Hepatocyte (in vitro differentiated cells): ENCODE data around the gene SETX. TPM values are rescaled to one million over a fixed set of nuclear protein-coding genes. Genes with fewer than 3 reads are reported as not detected.

Experiments used
- DNase-seq: peaks from one replicate; pipeline ENCODE4 v3.0.0-alpha.2; 2016; ENCODE audit warnings: low spot score
- H2AFZ ChIP-seq: fragments of 200-600 bp; sonication (generic); 2 replicates; pipeline ENCODE4 v1.6.0; 2016; ENCODE audit warnings: antibody characterized with exemption, mild to moderate bottlenecking
- H3K27ac ChIP-seq: fragments of 200-600 bp; sonication (generic); 2 replicates; pipeline ENCODE4 v1.5.1; 2016; ENCODE audit warnings: mild to moderate bottlenecking
- H3K27me3 ChIP-seq: fragments of 200-600 bp; sonication (generic); 2 replicates; pipeline ENCODE4 v1.6.1; 2016
- H3K36me3 ChIP-seq: fragments of 200-600 bp; sonication (generic); replicated peaks from 2 replicates; pipeline ENCODE4 v1.5.1; 2016; ENCODE audit warnings: low read depth; ENCODE audit not compliant: insufficient read depth
- H3K4me1 ChIP-seq: fragments of 200-600 bp; sonication (generic); 2 replicates; pipeline ENCODE4 v1.5.1; 2016; ENCODE audit warnings: mild to moderate bottlenecking, moderate library complexity; ENCODE audit not compliant: insufficient read depth
- H3K4me2 ChIP-seq: fragments of 200-600 bp; sonication (generic); 2 replicates; pipeline ENCODE4 v1.6.0; 2016
- H3K4me3 ChIP-seq: fragments of 200-600 bp; sonication (generic); 2 replicates; pipeline ENCODE4 v1.5.1; 2016; ENCODE audit warnings: mild to moderate bottlenecking
- H3K79me2 ChIP-seq: fragments of 200-600 bp; sonication (generic); 2 replicates; pipeline ENCODE4 v1.6.0; 2017; ENCODE audit warnings: mild to moderate bottlenecking
- H3K9me2 ChIP-seq: fragments of 200-600 bp; sonication (generic); replicated peaks from 2 replicates; pipeline ENCODE4 v1.6.0; 2017; ENCODE audit warnings: mild to moderate bottlenecking; ENCODE audit not compliant: insufficient read depth
- H3K9me3 ChIP-seq: fragments of 200-600 bp; sonication (generic); 2 replicates; pipeline ENCODE4 v1.5.1; 2016; ENCODE audit warnings: low read depth, mild to moderate bottlenecking
- H4K20me1 ChIP-seq: fragments of 200-600 bp; sonication (generic); 2 replicates; pipeline ENCODE4 v1.6.0; 2016; ENCODE audit warnings: mild to moderate bottlenecking; ENCODE audit not compliant: insufficient read depth, poor library complexity, severe bottlenecking
- CTCF ChIP-seq: fragments of 200-600 bp; sonication (generic); IDR thresholded peaks from 2 replicates; pipeline ENCODE4 v1.5.1; 2016; ENCODE audit warnings: antibody characterized with exemption, mild to moderate bottlenecking; ENCODE audit not compliant: poor library complexity
- EZH2 ChIP-seq: fragments of 200-600 bp; sonication (generic); IDR thresholded peaks from 2 replicates; pipeline ENCODE4 v1.6.1; 2016; ENCODE audit warnings: antibody characterized with exemption, mild to moderate bottlenecking, borderline replicate concordance
- EZH2phosphoT487 ChIP-seq: fragments of 200-600 bp; sonication (generic); IDR thresholded peaks from one replicate; pipeline ENCODE4 v1.6.1; 2018; ENCODE audit warnings: antibody characterized with exemption, mild to moderate bottlenecking, low read depth, moderate library complexity; ENCODE audit not compliant: unreplicated experiment, severe bottlenecking
- WGBS: methylation state at CpG from one replicate; pipeline ENCODE4 v1.1.6; 2016; ENCODE audit warnings: low lambda C conversion rate; ENCODE audit errors: missing lambda C conversion rate; 5-methylcytosine and 5-hydroxymethylcytosine counted together
- polyA plus RNA-seq: library from polyadenylated mRNA; unstranded; fragments of >200 nt; fragmentation: Nextera tagmentation; extraction: Ambion mirVana; gene quantifications from 2 replicates; pipeline ENCODE4 v1.2.1, GENCODE V29; 2016
- total RNA-seq: library from RNA; depleted of rRNA; stranded (reverse); fragments of >200 nt; gene quantifications from 2 replicates; pipeline ENCODE4 v1.2.3, GENCODE V29; 2014

The SETX gene
- total and polyA plus RNA-seq, 2 experiments from 2014 or later: 12.0 to 61.0 TPM

GRCh38 chr9:132334364-132334763 is 20.4 kb downstream of the SETX start:
- H3K4me3 ChIP-seq: no peak overlapping the region
- H3K36me3 ChIP-seq: peaks cover 24% of the 10 kb centered on the region
- H3K79me2 ChIP-seq: no peaks in the 10 kb centered on the region
- TF ChIP-seq EZH2: no peak
- no peaks in the 10 kb centered on the region for H3K4me1 ChIP-seq
- H3K9me3 ChIP-seq: no peaks in the 10 kb centered on the region
- WGBS: 100% methylated on average over 3 of the region's 3 CpGs
- H3K4me2 ChIP-seq: no peak overlapping the region
- no peaks in the 10 kb centered on the region for H3K9me2 ChIP-seq
- no peaks in the 10 kb centered on the region for H3K27me3 ChIP-seq
- no peak overlapping the region for H3K27ac ChIP-seq
- H2AFZ ChIP-seq: no peak overlapping the region
- peaks cover 2% of the 10 kb centered on the region for H4K20me1 ChIP-seq
- DNase-seq: no peak

DNA sequence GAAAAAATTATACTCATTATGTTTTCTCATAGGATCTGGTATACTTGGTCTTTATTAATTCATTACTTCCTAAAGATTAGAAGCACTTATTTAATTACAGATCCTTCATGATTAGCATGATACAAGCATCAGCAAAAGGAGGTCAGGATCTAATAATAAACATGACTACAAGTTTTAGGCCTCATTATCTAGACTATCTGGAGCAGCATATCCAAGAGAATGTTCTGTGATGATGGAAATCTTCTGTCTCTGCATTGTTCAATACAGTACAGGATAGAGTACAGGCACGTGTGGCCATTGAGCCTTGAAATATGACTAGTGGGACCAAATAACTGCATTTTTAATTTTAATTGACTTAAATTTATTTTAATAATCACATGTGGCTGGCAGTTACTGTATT is 21.2 kb downstream of the SETX start:
- no peaks in the 10 kb centered on the region for H3K9me2 ChIP-seq

GRCh38 chr9:132328580-132328979 is 26.2 kb downstream of the SETX start:
- H3K27me3 ChIP-seq: no peaks in the 10 kb centered on the region
- H3K4me2 ChIP-seq: no peak overlapping the region
- TF ChIP-seq EZH2phosphoT487: no peak
- TF ChIP-seq EZH2: no peak
- TF ChIP-seq CTCF: no peak
- no peaks in the 10 kb centered on the region for H3K4me1 ChIP-seq
- no peaks in the 10 kb centered on the region for H3K9me2 ChIP-seq
- no peak overlapping the region for H3K4me3 ChIP-seq
- H3K9me3 ChIP-seq: no peaks in the 10 kb centered on the region
- H3K36me3 ChIP-seq: peaks cover 27% of the 10 kb centered on the region
- peaks cover 13% of the 10 kb centered on the region for H3K79me2 ChIP-seq
- no peak overlapping the region for H3K27ac ChIP-seq
- H2AFZ ChIP-seq: no peak overlapping the region
- 98% methylated on average over 4 of the region's 4 CpGs for WGBS
- DNase-seq: no peak
- peaks cover 2% of the 10 kb centered on the region for H4K20me1 ChIP-seq

More for the DNA sequence above, 21.2 kb downstream of the SETX start:
- Histone ChIP-seq H3K27ac (no peak overlapping the region), H3K4me2 (no peak overlapping the region), H3K4me1 (no peaks in the 10 kb centered on the region), H3K79me2 (peaks cover 5% of the 10 kb centered on the region), H3K4me3 (no peak overlapping the region), H3K36me3 (peaks cover 27% of the 10 kb centered on the region), H3K27me3 (no peaks in the 10 kb centered on the region), H2AFZ (no peak overlapping the region), H3K9me3 (no peaks in the 10 kb centered on the region), H4K20me1 (peaks cover 2% of the 10 kb centered on the region)
- no peak for DNase-seq
- 81% methylated on average over 1 of the region's 1 CpG for WGBS
- TF ChIP-seq EZH2phosphoT487: no peak
- no peak for TF ChIP-seq EZH2
- no peak for TF ChIP-seq CTCF

- no peaks in the 10 kb centered on the region for H3K4me1 ChIP-seq
- peaks cover 27% of the 10 kb centered on the region for H3K36me3 ChIP-seq
- H3K4me2 ChIP-seq: no peak overlapping the region
- H2AFZ ChIP-seq: no peak overlapping the region
- H3K27me3 ChIP-seq: no peaks in the 10 kb centered on the region
- peaks cover 2% of the 10 kb centered on the region for H4K20me1 ChIP-seq
- no peak for DNase-seq
- H3K9me3 ChIP-seq: no peaks in the 10 kb centered on the region
- H3K79me2 ChIP-seq: peaks cover 16% of the 10 kb centered on the region
- no peaks in the 10 kb centered on the region for H3K9me2 ChIP-seq
- TF ChIP-seq CTCF: no peak
- no peak for TF ChIP-seq EZH2phosphoT487
- TF ChIP-seq EZH2: no peak
- H3K4me3 ChIP-seq: no peak overlapping the region
- H3K27ac ChIP-seq: no peak overlapping the region
- over 99% methylated on average over 6 of the region's 6 CpGs for WGBS
Measured at GRCh38 chr9:132327537-132327936, 27.2 kb downstream of the SETX start.
